Heart left ventricle (tissue), 16 donors: ENCODE results near the gene BCR. TPM values are rescaled to one million over a fixed set of nuclear protein-coding genes. Genes with fewer than 3 reads are reported as not detected.

Experiments used
- ATAC-seq, 4 donors: fragments of 200-7000 bp; cut with Tn5 transposase; one replicate each; pipeline ENCODE4 v1.9.1; 2020 to 2022; ENCODE audit warnings: moderate library complexity in 4 of 4, mild to moderate bottlenecking in 3 of 4, moderate number of reproducible peaks in 1 of 4
- DNase-seq, 5 donors: peaks; one replicate each; pipeline ENCODE4 v3.0.0-alpha.2; 2020
- H3K27ac ChIP-seq, 12 donors: fragments of 200-600 bp; sonication (generic) in 4 of 12; one replicate each; pipeline versions ENCODE4 v1.5.0 to v1.8.0; 2016 to 2022; ENCODE audit warnings: mild to moderate bottlenecking in 2 of 12
- H3K27me3 ChIP-seq, 9 donors: fragments of 200-600 bp; sonication (generic) in 2 of 9; one replicate each; pipeline versions ENCODE4 v1.5.1 to v1.8.0; 2016 to 2022; ENCODE audit warnings: mild to moderate bottlenecking in 3 of 9
- H3K36me3 ChIP-seq, 9 donors: fragments of 200-600 bp; sonication (generic) in 2 of 9; one replicate each; pipeline versions ENCODE4 v1.5.0 to v1.8.0; 2018 to 2022; ENCODE audit warnings: mild to moderate bottlenecking in 2 of 9
- H3K4me1 ChIP-seq, 12 donors: fragments of 200-600 bp; sonication (generic) in 4 of 12; one replicate each; pipeline versions ENCODE4 v1.5.0 to v1.8.0; 2016 to 2022; ENCODE audit warnings: mild to moderate bottlenecking in 3 of 12
- H3K4me3 ChIP-seq, 12 donors: fragments of 200-600 bp; sonication (generic) in 4 of 12; one replicate each; pipeline versions ENCODE4 v1.5.0 to v1.8.0; 2017 to 2022; ENCODE audit warnings: mild to moderate bottlenecking in 9 of 12, moderate library complexity in 4 of 12
- H3K9me3 ChIP-seq, 12 donors: fragments of 200-600 bp; sonication (generic) in 4 of 12; one replicate each; pipeline versions ENCODE4 v1.5.0 to v1.8.0; 2016 to 2022; ENCODE audit warnings: mild to moderate bottlenecking in 1 of 12
- POLR2A ChIP-seq, 2 donors: fragments of 450-650 bp; IDR thresholded peaks; one replicate each; pipeline ENCODE4 v1.6.1; 2017; ENCODE audit warnings: antibody characterized with exemption in 2 of 2, mild to moderate bottlenecking in 2 of 2, moderate library complexity in 2 of 2
- WGBS, 4 donors: extraction: QIAGEN DNeasy Blood & Tissue Kit in 2 of 4; methylation state at CpG; one replicate each; pipeline versions ENCODE4 v1.1.5 to v1.1.7; 2013 to 2018; 5-methylcytosine and 5-hydroxymethylcytosine counted together
- intact Hi-C, 10 donors: fragments of 100-400 bp; cut with DNase I; formaldehyde crosslinking; loops; one replicate each; pipeline versions ENCODE4 v1.11.1 to v1.14.2; 2022
- polyA plus RNA-seq, 2 donors: library from polyadenylated mRNA; stranded (reverse); fragments of 200-250 nt; gene quantifications; one replicate each; pipeline ENCODE4 v1.2.3, GENCODE V29; 2013
- total RNA-seq, 9 donors: library from RNA; depleted of rRNA in 2 of 9; stranded (reverse); fragments of >200 nt in 2 of 9; fragmentation: NEBNext Ultra II Directional in 3 of 9; extraction: Animal tissue kit (Norgen Biotek cat#: 25700) in 3 of 9; gene quantifications; one replicate each; pipeline versions ENCODE4 v1.1.0 to v1.2.4, GENCODE V29; 2016 to 2023
- TF ChIP-seq, protein P1 (sequence below), 12 donors: fragments of 200-600 bp; sonication (generic) in 4 of 12; IDR thresholded peaks; one replicate each; pipeline versions ENCODE4 v1.5.0 to v1.8.0; 2018 to 2022; ENCODE audit warnings: antibody characterized with exemption in 12 of 12, mild to moderate bottlenecking in 5 of 12
- donor health status: ischemic (EF 13 %, LVEDD 7.1; RV severe dilation, severe dysfunction).
- donor health status: healthy with polysubstance abuse.
- donor health status: DM: no; HTN: yes; CAD: no.
- donor health status: DM: no; HTN: no; CAD: no.
- donor health status: ischemic (EF 25% LVEDD 6.9; RV normal size, moderate dysfunction).
- donor health status: ischemic (EF 25% LVEDD 5.7; RV mildly dilated, moderate dysfunction).
- donor health status: healthy.
- donor health status: DM: yes; HTN: yes; CAD: no.
- donor health status: ischemic (EF 35%, LVEDD 5.7; RV mildly dilated, moderate dysfunction).
- donor health status: nonischemic (EF 11% LVEDD 7.7; RV severe dilation, severe dysfunction).
- donor health status: DM: yes; HTN: yes; CAD: no.
- donor health status: PGD.
- donor health status: ischemic (EF 29% LVEDD 5.4; RV normal size, mild dysfunction).
- donor health status: nonischemic (EF 23%, LVEDD 6.1; RV moderate dilation, normal function).

BCR gene
- total and polyA plus RNA-seq, 11 donors, result 12.6 to 51.1 (median 28.7) TPM

DNA sequence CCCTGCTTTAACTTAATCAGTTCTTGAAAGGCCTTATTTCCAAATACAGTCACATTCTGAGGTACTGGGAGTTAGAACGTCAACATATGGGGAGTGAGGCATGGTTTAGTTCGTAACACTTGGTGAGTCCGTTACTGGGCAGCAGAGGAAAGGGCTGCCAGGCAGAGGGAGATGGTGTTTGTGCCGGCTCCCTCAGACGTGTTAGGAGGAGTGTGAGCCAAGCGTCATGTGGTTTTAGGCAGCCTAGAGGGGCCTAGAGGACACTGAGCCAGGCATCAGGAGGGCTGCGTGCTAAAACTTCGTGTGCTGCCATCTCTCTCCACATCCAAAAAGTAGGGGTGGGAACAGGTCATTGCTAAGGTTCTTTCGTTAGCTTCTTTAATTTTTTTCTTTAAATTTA, 10.2 kb downstream of the BCR start:
- 62 to 68% (median 66%) methylated on average over 9 of the region's 9 CpGs for WGBS, 4 donors
- ATAC-seq (peak; percentile 42 to 91 (median 76)), DNase-seq (peak in 1 of 5 donors; percentile 63)
- peaks cover 0 to 58% (median 12%) of the 10 kb centered on the region in 12 donors for H3K4me1 ChIP-seq
- H3K9me3 ChIP-seq, result no peaks in the 10 kb centered on the region
- no peaks in the 10 kb centered on the region for H3K27me3 ChIP-seq
- no peak overlapping the region for H3K4me3 ChIP-seq
- intact Hi-C loops, result loop anchor here in 1 of 10 donors (10.0 kb wide), 1 partner anchor 494 kb away; no protein-coding TSS in a partner anchor
- H3K36me3 ChIP-seq, result peaks cover 0 to 20% (median 0%) of the 10 kb centered on the region in 9 donors
- H3K27ac ChIP-seq, result peak overlapping the region in 2 of 12 donors; percentile 38 to 68
- no peak for TF ChIP-seq POLR2A (IDR thresholded peaks at IDR 0.05)
- TF ChIP-seq, protein P1, sequence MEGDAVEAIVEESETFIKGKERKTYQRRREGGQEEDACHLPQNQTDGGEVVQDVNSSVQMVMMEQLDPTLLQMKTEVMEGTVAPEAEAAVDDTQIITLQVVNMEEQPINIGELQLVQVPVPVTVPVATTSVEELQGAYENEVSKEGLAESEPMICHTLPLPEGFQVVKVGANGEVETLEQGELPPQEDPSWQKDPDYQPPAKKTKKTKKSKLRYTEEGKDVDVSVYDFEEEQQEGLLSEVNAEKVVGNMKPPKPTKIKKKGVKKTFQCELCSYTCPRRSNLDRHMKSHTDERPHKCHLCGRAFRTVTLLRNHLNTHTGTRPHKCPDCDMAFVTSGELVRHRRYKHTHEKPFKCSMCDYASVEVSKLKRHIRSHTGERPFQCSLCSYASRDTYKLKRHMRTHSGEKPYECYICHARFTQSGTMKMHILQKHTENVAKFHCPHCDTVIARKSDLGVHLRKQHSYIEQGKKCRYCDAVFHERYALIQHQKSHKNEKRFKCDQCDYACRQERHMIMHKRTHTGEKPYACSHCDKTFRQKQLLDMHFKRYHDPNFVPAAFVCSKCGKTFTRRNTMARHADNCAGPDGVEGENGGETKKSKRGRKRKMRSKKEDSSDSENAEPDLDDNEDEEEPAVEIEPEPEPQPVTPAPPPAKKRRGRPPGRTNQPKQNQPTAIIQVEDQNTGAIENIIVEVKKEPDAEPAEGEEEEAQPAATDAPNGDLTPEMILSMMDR (IDR thresholded peaks at IDR 0.05), result no peak

DNA sequence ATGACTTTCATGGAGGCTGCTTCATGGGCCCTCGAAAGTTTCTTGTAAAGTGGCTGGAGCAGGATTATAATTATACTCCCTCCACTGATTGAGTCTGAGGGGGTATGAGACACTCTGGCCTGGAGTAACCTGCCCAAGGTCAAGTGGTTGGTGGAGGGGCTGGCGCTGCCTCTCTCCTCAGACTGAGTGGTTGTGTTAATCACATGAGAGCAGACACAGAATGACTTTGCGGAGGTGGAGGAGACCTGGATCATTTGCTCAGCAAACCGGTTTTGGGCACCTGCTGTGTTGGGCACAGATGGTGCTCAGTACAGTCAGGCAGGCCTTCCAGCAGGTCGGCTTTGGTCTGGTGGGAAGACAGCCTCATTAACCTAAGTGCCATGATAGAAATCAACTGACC, 11.8 kb downstream of the BCR start:
- Histone ChIP-seq H3K9me3 (no peaks in the 10 kb centered on the region), H3K27me3 (no peaks in the 10 kb centered on the region), H3K4me1 (peaks cover 0 to 67% (median 14%) of the 10 kb centered on the region in 12 donors), H3K36me3 (peaks cover 0 to 20% (median 0%) of the 10 kb centered on the region in 9 donors), H3K4me3 (no peak overlapping the region), H3K27ac (peak overlapping the region in 2 of 12 donors; percentile 29 to 57)
- 40 to 60% (median 47%) methylated on average over 4 to 5 of the region's 5 CpGs for WGBS, 4 donors
- ATAC-seq (peak in 3 of 4 donors; percentile 33 to 52 (median 50)), DNase-seq (peak in 1 of 5 donors; percentile 38)
- intact Hi-C loops, result loop anchor here in 1 of 10 donors (10.0 kb wide), 1 partner anchor 493 kb away; no protein-coding TSS in a partner anchor
- no peak for TF ChIP-seq POLR2A (IDR thresholded peaks at IDR 0.05)
- TF ChIP-seq, protein P1 (IDR thresholded peaks at IDR 0.05), result no peak

DNA sequence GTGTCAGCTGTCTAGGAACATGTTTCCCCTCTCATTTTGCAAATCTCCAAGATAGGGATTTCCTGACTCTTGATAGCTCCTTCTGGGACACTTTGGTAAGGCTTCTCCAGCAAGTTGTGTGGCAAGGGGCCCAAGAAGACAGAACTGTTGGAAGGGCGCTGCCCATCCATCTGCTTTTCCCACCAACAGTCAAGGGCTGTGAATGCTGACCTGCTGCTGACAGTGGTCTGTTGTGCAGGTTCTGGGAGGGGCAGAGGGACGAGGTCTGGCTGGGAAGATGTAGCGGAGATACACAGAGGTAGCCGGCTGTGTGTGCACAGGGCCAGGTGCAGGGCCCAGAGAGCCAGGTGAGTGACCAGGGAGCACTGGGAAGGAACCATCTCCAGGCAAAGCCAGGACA, 12.2 kb downstream of the BCR start:
- Histone ChIP-seq H3K4me3 (no peak overlapping the region), H3K36me3 (peaks cover 0 to 19% (median 0%) of the 10 kb centered on the region in 9 donors), H3K27me3 (no peaks in the 10 kb centered on the region), H3K9me3 (no peaks in the 10 kb centered on the region), H3K4me1 (peaks cover 0 to 62% (median 14%) of the 10 kb centered on the region in 12 donors), H3K27ac (peak overlapping the region in 2 of 12 donors; percentile 29 to 57)
- WGBS, 4 donors, result 93 to 96% (median 94%) methylated on average over 4 of the region's 4 CpGs
- ATAC-seq (no peak), DNase-seq (no peak)
- no peak for TF ChIP-seq POLR2A (IDR thresholded peaks at IDR 0.05)
- TF ChIP-seq, protein P1 (IDR thresholded peaks at IDR 0.05), result no peak
- intact Hi-C loops, result loop anchor here in 1 of 10 donors (10.0 kb wide), 1 partner anchor 492 kb away; no protein-coding TSS in a partner anchor

DNA sequence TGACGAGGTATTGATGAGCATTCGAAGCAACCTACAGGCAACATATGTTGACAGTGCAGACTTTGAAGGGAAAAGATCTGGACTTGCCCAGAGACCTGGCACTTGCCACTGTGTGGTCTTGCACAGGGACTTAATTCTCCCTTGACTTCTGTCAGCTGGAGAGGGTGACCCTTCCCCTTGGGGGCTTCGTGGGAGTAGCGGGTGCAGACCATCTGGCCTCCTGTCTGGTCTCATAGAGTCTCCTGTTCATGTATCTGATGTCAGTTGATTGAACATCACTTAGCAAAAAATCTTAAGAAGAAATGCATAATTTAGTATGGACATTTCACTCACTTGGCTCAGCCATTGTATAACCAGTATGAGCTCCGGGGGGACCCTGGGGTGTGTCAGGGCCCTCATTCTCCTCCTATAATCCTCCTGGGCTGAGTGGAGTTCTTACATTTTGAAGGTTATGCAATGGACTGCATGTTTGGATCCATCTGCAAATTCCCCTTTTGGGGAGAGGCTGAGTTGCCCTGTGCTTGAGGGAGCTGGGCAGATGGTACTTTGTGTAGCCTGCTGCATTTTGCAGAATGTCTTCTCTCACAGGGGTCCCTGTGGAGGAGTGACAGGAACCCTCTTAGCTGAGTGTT, 13.0 kb downstream of the BCR start:
- H3K36me3 ChIP-seq, result peaks cover 0 to 12% (median 0%) of the 10 kb centered on the region in 9 donors
- H3K4me3 ChIP-seq, result no peak overlapping the region
- TF ChIP-seq, protein P1 (IDR thresholded peaks at IDR 0.05), result no peak
- TF ChIP-seq POLR2A (IDR thresholded peaks at IDR 0.05), result no peak
- ATAC-seq (no peak), DNase-seq (no peak)
- peaks cover 0 to 61% (median 16%) of the 10 kb centered on the region in 12 donors for H3K4me1 ChIP-seq
- H3K27me3 ChIP-seq, result no peaks in the 10 kb centered on the region
- intact Hi-C loops, result loop anchor here in 1 of 10 donors (10.0 kb wide), 1 partner anchor 491 kb away; no protein-coding TSS in a partner anchor
- 93 to 96% (median 94%) methylated on average over 5 of the region's 5 CpGs for WGBS, 4 donors
- no peak overlapping the region for H3K27ac ChIP-seq
- H3K9me3 ChIP-seq, result no peaks in the 10 kb centered on the region
